PC-3 (cell line): ENCODE results near the gene UBC. TPM values are rescaled to one million over a fixed set of nuclear protein-coding genes. Genes with fewer than 3 reads are reported as not detected.

Source experiments
- ATAC-seq: fragments of 200-7000 bp; cut with Tn5 transposase; 2 replicates; pipeline ENCODE4 v1.9.1; 2020; ENCODE audit warnings: mild to moderate bottlenecking, moderate library complexity
- BruUV-seq: library from RNA; stranded (reverse); fragments of 400-500 nt; replicated peaks from 2 replicates; lab custom pipeline; 2021; lab: Mats Ljungman, UMichigan
- CTCF ChIA-PET: fragments of 300-600 bp; sonication (Branson Sonifier 250); formaldehyde crosslinking; loops from one replicate; lab custom pipeline; 2022; ENCODE audit warnings: antibody characterized with exemption; lab: Charles Lee
- POLR2A ChIA-PET: fragments of 300-600 bp; sonication (Branson Sonifier 250); formaldehyde crosslinking; loops from one replicate; lab custom pipeline; 2022; ENCODE audit warnings: antibody characterized with exemption; ENCODE audit not compliant: unreplicated experiment; lab: Charles Lee
- DNase-seq: peaks from one replicate; pipeline ENCODE4 v3.0.0-alpha.2; 2015
- H2AFZ ChIP-seq: fragments of 300-600 bp; sonication (generic); 2 replicates; pipeline ENCODE4 v1.6.0; 2016; ENCODE audit warnings: antibody characterized with exemption, low read length
- H3F3A ChIP-seq: fragments of 300-600 bp; sonication (generic); one replicate; pipeline ENCODE4 v1.6.0; 2017; ENCODE audit warnings: antibody characterized with exemption, low read length, control low read depth, mild to moderate bottlenecking; ENCODE audit not compliant: unreplicated experiment
- H3K27ac ChIP-seq: fragments of 300-600 bp; sonication (generic); 2 replicates; pipeline ENCODE4 v1.5.1; 2016; ENCODE audit warnings: mild to moderate bottlenecking, low read length
- H3K27me3 ChIP-seq: fragments of 300-600 bp; sonication (generic); 2 replicates; pipeline ENCODE4 v1.6.1; 2016; ENCODE audit warnings: low read length, mixed read lengths
- H3K36me3 ChIP-seq: fragments of 300-600 bp; sonication (generic); 2 replicates; pipeline ENCODE4 v1.6.1; 2016; ENCODE audit warnings: low read depth, mixed run types, low read length, mixed read lengths
- H3K4me1 ChIP-seq: fragments of 300-600 bp; sonication (generic); 2 replicates; pipeline ENCODE4 v1.5.1; 2016; ENCODE audit warnings: low read length; ENCODE audit not compliant: insufficient read depth
- H3K4me2 ChIP-seq: fragments of 300-600 bp; sonication (generic); 2 replicates; pipeline ENCODE4 v1.6.0; 2016; ENCODE audit warnings: low read length
- H3K4me3 ChIP-seq: fragments of 300-600 bp; sonication (generic); 2 replicates; pipeline ENCODE4 v1.5.1; 2016; ENCODE audit warnings: mild to moderate bottlenecking, low read length, mixed read lengths
- H3K79me2 ChIP-seq: fragments of 300-600 bp; sonication (generic); 2 replicates; pipeline ENCODE4 v1.6.1; 2017; ENCODE audit warnings: low read length, mixed read lengths
- H3K9ac ChIP-seq: fragments of 300-600 bp; sonication (generic); 2 replicates; pipeline ENCODE4 v1.6.0; 2016; ENCODE audit warnings: mild to moderate bottlenecking, low read length
- H3K9me2 ChIP-seq: fragments of 300-600 bp; sonication (generic); replicated peaks from 2 replicates; pipeline ENCODE4 v1.6.1; 2016; ENCODE audit warnings: mixed run types, low read length, mixed read lengths
- H3K9me3 ChIP-seq: fragments of 300-600 bp; sonication (generic); 2 replicates; pipeline ENCODE4 v1.6.1; 2016; ENCODE audit warnings: low read length, mixed read lengths
- H4K20me1 ChIP-seq: fragments of 300-600 bp; sonication (generic); 2 replicates; pipeline ENCODE4 v1.6.1; 2016; ENCODE audit warnings: low read length, mixed read lengths
- CTCF ChIP-seq: fragments of 300-600 bp; sonication (generic); conservative IDR thresholded peaks from 2 replicates; pipeline ENCODE4 v1.5.1; 2017; ENCODE audit warnings: antibody characterized with exemption, low read depth, mild to moderate bottlenecking, low read length
- EZH2 ChIP-seq: fragments of 300-600 bp; sonication (generic); IDR thresholded peaks from one replicate; pipeline ENCODE4 v1.6.1; 2017; ENCODE audit warnings: antibody characterized with exemption, mild to moderate bottlenecking, low read length; ENCODE audit not compliant: unreplicated experiment
- EZH2phosphoT487 ChIP-seq: fragments of 300-600 bp; sonication (generic); IDR thresholded peaks from 2 replicates; pipeline ENCODE4 v1.6.1; 2018; ENCODE audit warnings: mild to moderate bottlenecking, antibody characterized with exemption, low read length, borderline replicate concordance
- intact Hi-C: fragments of 100-400 bp; cut with micrococcal nuclease; formaldehyde crosslinking; loops from 2 replicates; pipeline ENCODE4 v1.9.0; 2023
- total RNA-seq: library from RNA; depleted of rRNA; stranded (reverse); fragments of >200 nt; gene quantifications from 2 replicates; pipeline ENCODE4 v1.2.3, GENCODE V29; 2014

UBC gene
- total RNA-seq, 1 experiment from 2014 or later = 1,587 TPM

- no peaks in the 10 kb centered on the region for H3K27me3 ChIP-seq
- H3K4me1 ChIP-seq = peaks cover 53% of the 10 kb centered on the region
- ATAC-seq (peak; percentile 72), DNase-seq (peak; percentile 100)
- H3K9me2 ChIP-seq = no peaks in the 10 kb centered on the region
- CTCF ChIA-PET = interaction anchor here (0.5 to 2.6 kb wide), 3 partner anchors 10 to 23 kb away, joined by 5 to 21 read pairs (median 7); no protein-coding TSS in a partner anchor
- H3K36me3 ChIP-seq = peaks cover 18% of the 10 kb centered on the region
- peaks cover 36% of the 10 kb centered on the region for H3K79me2 ChIP-seq
- no peak for TF ChIP-seq CTCF
- no peak for TF ChIP-seq EZH2
- TF ChIP-seq EZH2phosphoT487 = no peak
- intact Hi-C loops = loop anchor here (5.0 kb wide), 2 partner anchors 70 to 530 kb away; partner anchors contain the start of gene DHX37
- peak overlapping the region; percentile 98 for H3K27ac ChIP-seq
- H3K4me3 ChIP-seq = peak overlapping the region; percentile 94
- no peaks in the 10 kb centered on the region for H3K9me3 ChIP-seq
- no TSS peak for BruUV-seq
- H2AFZ ChIP-seq = peak overlapping the region; percentile 70
- H3F3A ChIP-seq = peaks cover 18% of the 10 kb centered on the region
- H4K20me1 ChIP-seq = peaks cover 21% of the 10 kb centered on the region
- POLR2A ChIA-PET = interaction anchor here (0.5 to 2.2 kb wide), 8 partner anchors 11 to 958 kb away, joined by 3 to 9 read pairs (median 6); no protein-coding TSS in a partner anchor
- H3K9ac ChIP-seq = peak overlapping the region; percentile 92
- H3K4me2 ChIP-seq = peak overlapping the region; percentile 93
Measured at GRCh38 chr12:124917135-124917840, 2.8 kb upstream of the UBC start.

GRCh38 chr12:124916374-124917134, 2.1 kb upstream of the UBC start:
- BruUV-seq = no TSS peak
- CTCF ChIA-PET = interaction anchor here (0.6 to 2.6 kb wide), 4 partner anchors 10 to 24 kb away, joined by 6 to 21 read pairs (median 6); no protein-coding TSS in a partner anchor
- intact Hi-C loops = loop anchor here (5.0 kb wide), 2 partner anchors 71 to 529 kb away; partner anchors contain the start of gene DHX37

More at GRCh38 chr12:124916374-124917134, 2.1 kb upstream of the UBC start:
- ATAC-seq = peak; percentile 45
- peak overlapping the region; percentile 92 for H3K9ac ChIP-seq
- H3K79me2 ChIP-seq = peaks cover 39% of the 10 kb centered on the region
- peak overlapping the region; percentile 94 for H3K4me3 ChIP-seq
- H3K9me2 ChIP-seq = no peaks in the 10 kb centered on the region
- peaks cover 18% of the 10 kb centered on the region for H3F3A ChIP-seq
- no peaks in the 10 kb centered on the region for H3K27me3 ChIP-seq
- H3K9me3 ChIP-seq = no peaks in the 10 kb centered on the region
- no peak for TF ChIP-seq EZH2
- no peak for TF ChIP-seq EZH2phosphoT487
- no peak for TF ChIP-seq CTCF
- H3K4me2 ChIP-seq = peak overlapping the region; percentile 93
- POLR2A ChIA-PET = interaction anchor here (0.5 to 2.2 kb wide), 10 partner anchors 10 to 530 kb away, joined by 3 to 13 read pairs (median 4); no protein-coding TSS in a partner anchor
- peaks cover 19% of the 10 kb centered on the region for H3K36me3 ChIP-seq
- DNase-seq = peak; percentile 99
- peaks cover 24% of the 10 kb centered on the region for H4K20me1 ChIP-seq
- 0 out of 2 replicates have a peak overlapping the region, but pooled peaks have one; percentile 3 for H2AFZ ChIP-seq
- peaks cover 54% of the 10 kb centered on the region for H3K4me1 ChIP-seq
- H3K27ac ChIP-seq = peak overlapping the region; percentile 98
